ENCODE data around the gene DCAF8. TPM values are rescaled to one million over a fixed set of nuclear protein-coding genes. Genes with fewer than 3 reads are reported as not detected.

DCAF8 gene
- total RNA-seq, 1 donor from 2014 or later: 132 TPM

DNA sequence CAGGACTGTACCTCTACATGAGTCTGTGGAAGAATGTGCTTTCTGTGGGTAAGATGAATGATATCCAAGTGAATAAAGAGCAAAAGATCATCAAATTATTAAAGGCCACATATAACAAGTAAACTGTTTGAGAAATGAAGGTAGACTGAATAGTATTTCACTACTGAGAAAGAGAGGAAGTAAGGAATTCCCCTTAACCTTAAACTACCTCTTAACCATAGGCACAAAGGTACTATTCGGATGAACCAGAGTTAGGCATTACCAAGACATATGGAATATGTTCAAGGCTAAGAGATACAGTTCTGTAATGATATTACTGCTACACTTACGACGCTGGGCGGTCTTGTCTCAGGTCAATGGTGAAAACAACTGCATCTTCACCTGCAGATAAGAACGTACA lies 25.5 kb downstream of the DCAF8 start:
- H3K4me3 Mint-ChIP-seq (ENCODE audit: low read depth): no peak overlapping the region
- no peaks in the 10 kb centered on the region for H3K27me3 Mint-ChIP-seq (ENCODE audit: low read depth)
- no peak overlapping the region for H3K27ac Mint-ChIP-seq
- H3K9me3 Mint-ChIP-seq: no peaks in the 10 kb centered on the region
- peaks cover 69% of the 10 kb centered on the region for H3K36me3 Mint-ChIP-seq (ENCODE audit: low read depth)
- intact Hi-C loops (cut with micrococcal nuclease): no loop called here
- peaks cover 16% of the 10 kb centered on the region for H3K4me1 Mint-ChIP-seq (ENCODE audit: low read depth)
- no peak for DNase-seq (ENCODE audit: low spot score)

DNA sequence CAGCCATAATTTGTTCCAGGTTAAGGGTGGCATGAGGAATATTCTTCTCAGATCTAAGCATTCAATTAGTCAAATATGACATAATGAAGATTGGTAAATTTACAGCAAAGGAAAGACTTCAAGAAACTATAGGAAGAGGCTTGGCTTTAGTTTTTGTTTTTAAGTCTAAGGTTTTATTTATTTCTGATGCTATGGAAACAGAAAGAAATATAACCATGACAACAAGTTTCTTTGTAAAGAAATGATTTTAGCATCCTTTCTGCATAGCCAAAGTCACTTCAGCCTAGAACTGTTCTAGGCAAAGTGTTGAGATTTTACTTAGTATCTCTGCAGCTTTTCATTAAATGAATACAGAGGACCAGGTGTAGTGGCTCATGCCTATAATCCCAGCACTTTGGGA lies 29.4 kb downstream of the DCAF8 start:
- Mint-ChIP-seq H3K9me3 (no peaks in the 10 kb centered on the region), H3K4me1 (ENCODE audit: low read depth) (peaks cover 12% of the 10 kb centered on the region), H3K27ac (no peak overlapping the region), H3K27me3 (ENCODE audit: low read depth) (no peaks in the 10 kb centered on the region), H3K36me3 (ENCODE audit: low read depth) (peaks cover 73% of the 10 kb centered on the region), H3K4me3 (ENCODE audit: low read depth) (no peak overlapping the region)
- DNase-seq (ENCODE audit: low spot score): no peak
- intact Hi-C loops (cut with micrococcal nuclease): no loop called here

DNA sequence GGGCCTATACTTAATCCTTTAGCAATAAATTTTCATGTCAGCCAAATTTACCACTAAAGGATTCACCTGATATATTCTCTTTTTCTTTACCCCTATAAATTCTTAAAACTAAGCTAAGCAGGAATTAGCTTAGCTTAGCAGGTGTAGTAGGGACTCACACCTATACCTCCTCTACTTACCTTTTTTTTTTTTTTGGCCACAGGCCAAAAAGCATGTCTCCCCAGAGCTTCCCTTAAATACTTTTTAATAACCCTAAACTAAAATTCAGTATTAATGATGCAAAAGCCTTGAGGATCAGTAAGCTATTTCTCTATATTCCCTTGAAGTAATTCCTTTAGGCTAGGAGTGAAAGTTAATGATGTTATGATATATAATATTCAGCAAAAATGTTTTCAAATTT lies 33.9 kb downstream of the DCAF8 start:
- Mint-ChIP-seq H3K4me1 (ENCODE audit: low read depth) (no peaks in the 10 kb centered on the region), H3K4me3 (ENCODE audit: low read depth) (no peak overlapping the region), H3K27me3 (ENCODE audit: low read depth) (no peaks in the 10 kb centered on the region), H3K9me3 (no peaks in the 10 kb centered on the region), H3K36me3 (ENCODE audit: low read depth) (peaks cover 53% of the 10 kb centered on the region), H3K27ac (no peak overlapping the region)
- intact Hi-C loops (cut with micrococcal nuclease): no loop called here
- no peak for DNase-seq (ENCODE audit: low spot score)

DNA sequence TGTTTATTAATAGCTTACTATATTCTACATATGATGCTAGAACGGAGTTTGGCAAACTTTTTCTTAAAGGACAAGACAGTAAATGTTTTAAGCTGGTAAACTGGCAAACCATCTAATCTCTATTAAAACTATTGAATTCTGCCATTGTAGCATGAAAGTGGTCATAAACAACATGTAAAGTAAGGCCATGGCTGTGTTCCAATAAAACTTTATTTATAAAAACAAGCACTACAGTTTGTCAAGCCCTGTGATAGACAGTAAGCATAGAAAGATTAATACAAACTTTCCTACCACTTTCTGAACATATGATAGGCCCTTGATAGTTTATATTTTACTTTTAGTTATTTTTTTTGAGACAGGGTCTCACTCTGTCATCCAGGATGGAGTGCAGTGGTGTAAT lies 34.8 kb downstream of the DCAF8 start:
- Mint-ChIP-seq H3K4me1 (ENCODE audit: low read depth) (no peaks in the 10 kb centered on the region), H3K27ac (no peak overlapping the region), H3K27me3 (ENCODE audit: low read depth) (no peaks in the 10 kb centered on the region), H3K9me3 (no peaks in the 10 kb centered on the region), H3K36me3 (ENCODE audit: low read depth) (peaks cover 56% of the 10 kb centered on the region), H3K4me3 (ENCODE audit: low read depth) (no peak overlapping the region)
- intact Hi-C loops (cut with micrococcal nuclease): no loop called here
- no peak for DNase-seq (ENCODE audit: low spot score)

DNA sequence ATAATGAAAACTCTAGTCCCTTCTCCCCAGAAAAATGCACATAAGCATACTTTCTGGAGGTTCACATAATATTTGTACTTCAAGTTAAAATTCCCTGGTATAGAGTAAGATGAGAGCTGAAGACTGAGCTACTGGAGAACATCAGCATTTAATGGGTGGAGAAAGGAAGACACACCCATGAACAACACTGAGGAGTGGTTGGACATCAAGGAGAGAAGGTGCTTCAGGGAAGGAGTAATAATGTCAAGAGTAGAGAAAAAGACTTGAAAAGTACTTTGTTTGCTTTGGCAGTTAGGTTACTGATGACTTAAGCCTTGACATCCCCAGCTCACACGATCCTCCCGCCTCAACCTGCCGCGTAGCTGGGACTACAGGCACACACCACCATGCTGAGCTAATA lies 35.3 kb downstream of the DCAF8 start:
- intact Hi-C loops (cut with micrococcal nuclease): no loop called here
- Mint-ChIP-seq H3K27me3 (ENCODE audit: low read depth) (no peaks in the 10 kb centered on the region), H3K36me3 (ENCODE audit: low read depth) (peaks cover 61% of the 10 kb centered on the region), H3K4me1 (ENCODE audit: low read depth) (no peaks in the 10 kb centered on the region), H3K9me3 (no peaks in the 10 kb centered on the region), H3K27ac (no peak overlapping the region), H3K4me3 (ENCODE audit: low read depth) (no peak overlapping the region)
- DNase-seq (ENCODE audit: low spot score): no peak

DNA sequence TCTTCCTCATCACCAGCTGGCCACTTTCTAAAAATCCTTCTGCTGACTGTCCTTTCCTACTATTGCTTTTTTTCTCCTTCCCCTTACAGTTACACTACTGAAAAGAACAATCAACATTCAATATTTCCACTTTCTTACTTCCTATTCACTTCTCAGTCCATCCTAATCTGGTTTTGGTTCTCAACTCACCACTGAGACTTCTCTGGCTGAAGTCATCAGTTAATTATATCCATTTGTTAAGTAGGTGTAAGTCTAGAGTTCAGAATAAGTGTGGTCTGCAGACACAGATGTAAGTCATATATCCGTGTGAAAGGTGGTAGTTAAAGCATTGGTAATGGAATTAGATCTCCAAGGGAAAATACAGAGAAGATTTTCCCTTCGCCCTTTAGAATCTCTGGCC lies 35.7 kb downstream of the DCAF8 start:
- Mint-ChIP-seq H3K9me3 (no peaks in the 10 kb centered on the region), H3K4me3 (ENCODE audit: low read depth) (no peak overlapping the region), H3K4me1 (ENCODE audit: low read depth) (no peaks in the 10 kb centered on the region), H3K27ac (no peak overlapping the region), H3K27me3 (ENCODE audit: low read depth) (no peaks in the 10 kb centered on the region), H3K36me3 (ENCODE audit: low read depth) (peaks cover 61% of the 10 kb centered on the region)
- no peak for DNase-seq (ENCODE audit: low spot score)
- intact Hi-C loops (cut with micrococcal nuclease): no loop called here

DNA sequence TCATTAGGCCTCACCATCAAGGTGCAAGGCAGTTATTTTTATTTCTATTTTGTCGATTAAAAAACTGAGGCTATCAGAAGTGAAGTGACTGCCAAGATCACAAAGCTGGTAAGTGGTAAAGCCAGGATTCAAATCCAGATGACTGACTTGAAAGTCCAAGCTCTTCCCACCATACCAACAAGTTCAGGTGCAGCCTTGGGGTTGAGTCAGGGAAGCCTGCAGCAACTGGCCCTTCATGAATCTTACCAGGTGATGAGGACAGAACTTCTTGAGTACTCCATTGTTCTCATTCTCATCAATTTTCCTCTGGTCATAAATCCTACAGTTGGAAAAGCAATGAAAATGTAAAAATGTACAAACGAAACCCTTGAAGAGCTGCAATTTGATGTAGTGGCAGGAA lies 37.0 kb downstream of the DCAF8 start:
- intact Hi-C loops (cut with micrococcal nuclease): no loop called here
- Mint-ChIP-seq H3K4me3 (ENCODE audit: low read depth) (no peak overlapping the region), H3K4me1 (ENCODE audit: low read depth) (no peaks in the 10 kb centered on the region), H3K27me3 (ENCODE audit: low read depth) (no peaks in the 10 kb centered on the region), H3K9me3 (no peaks in the 10 kb centered on the region), H3K36me3 (ENCODE audit: low read depth) (peaks cover 60% of the 10 kb centered on the region), H3K27ac (no peak overlapping the region)
- DNase-seq (ENCODE audit: low spot score): no peak

DNA sequence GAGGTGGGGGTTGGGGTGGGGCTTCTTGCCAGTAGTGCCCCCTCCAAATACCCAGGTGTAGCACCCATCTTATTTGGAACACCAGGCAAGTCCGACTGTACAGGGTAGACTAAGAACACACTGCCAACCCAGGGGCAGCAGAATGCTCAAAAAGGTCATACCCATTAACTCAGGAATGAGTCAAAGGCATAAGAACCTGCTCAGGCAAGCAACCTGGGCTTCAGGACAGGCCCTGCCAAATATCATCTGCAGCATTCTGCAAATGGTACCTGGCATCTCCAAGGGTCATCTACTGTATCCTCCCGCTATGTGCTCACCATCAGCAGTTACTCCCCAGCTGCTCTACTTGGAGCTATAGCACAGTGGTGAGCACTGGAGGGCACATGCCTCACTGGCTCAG lies 37.7 kb downstream of the DCAF8 start:
- H3K9me3 Mint-ChIP-seq: no peaks in the 10 kb centered on the region
- DNase-seq (ENCODE audit: low spot score): no peak
- H3K27me3 Mint-ChIP-seq (ENCODE audit: low read depth): no peaks in the 10 kb centered on the region
- H3K4me3 Mint-ChIP-seq (ENCODE audit: low read depth): no peak overlapping the region
- intact Hi-C loops (cut with micrococcal nuclease): no loop called here
- H3K36me3 Mint-ChIP-seq (ENCODE audit: low read depth): peaks cover 60% of the 10 kb centered on the region
- H3K4me1 Mint-ChIP-seq (ENCODE audit: low read depth): no peaks in the 10 kb centered on the region
- H3K27ac Mint-ChIP-seq: no peak overlapping the region

DNA sequence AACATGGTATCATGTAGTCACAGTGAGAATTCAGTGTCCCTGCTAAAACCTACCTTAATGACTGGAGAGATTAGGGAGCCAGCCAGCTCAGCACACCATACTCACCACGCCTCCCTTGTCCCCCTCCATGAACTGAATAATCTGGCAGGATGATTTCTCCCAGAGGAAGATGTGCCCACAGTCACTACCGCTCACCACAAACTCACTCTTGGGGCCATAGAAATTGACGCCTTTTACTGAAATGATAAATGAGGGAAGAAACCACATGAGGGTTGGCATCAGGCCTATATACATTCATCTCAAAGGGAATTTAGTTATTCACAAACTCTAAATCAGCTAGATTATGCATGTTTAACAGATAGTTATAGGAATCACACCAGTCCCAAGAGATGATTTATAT lies 39.8 kb downstream of the DCAF8 start:
- Mint-ChIP-seq H3K4me3 (ENCODE audit: low read depth) (no peak overlapping the region), H3K27ac (no peak overlapping the region), H3K9me3 (no peaks in the 10 kb centered on the region), H3K4me1 (ENCODE audit: low read depth) (no peaks in the 10 kb centered on the region), H3K27me3 (ENCODE audit: low read depth) (no peaks in the 10 kb centered on the region), H3K36me3 (ENCODE audit: low read depth) (peaks cover 65% of the 10 kb centered on the region)
- intact Hi-C loops (cut with micrococcal nuclease): no loop called here
- no peak for DNase-seq (ENCODE audit: low spot score)

DNA sequence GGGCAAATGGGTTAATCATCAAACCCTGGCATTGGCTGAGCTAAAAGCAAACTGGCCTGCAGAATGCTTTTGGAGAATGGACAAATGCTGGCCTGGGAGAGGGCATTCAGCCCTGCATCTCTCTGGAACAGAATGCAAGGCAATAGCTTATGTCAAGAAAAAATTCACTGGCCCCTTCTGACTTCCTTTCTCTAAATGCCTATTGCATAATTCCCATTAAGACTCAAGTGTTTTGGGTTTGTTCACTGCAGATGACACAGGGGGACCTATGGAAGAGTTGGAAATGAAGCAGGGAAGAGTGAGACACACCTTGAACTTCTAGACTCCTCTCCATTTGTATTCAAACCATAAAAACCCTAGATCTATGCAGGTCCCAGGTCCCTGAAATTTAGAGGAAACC lies 41.3 kb downstream of the DCAF8 start:
- Mint-ChIP-seq H3K4me1 (ENCODE audit: low read depth) (no peaks in the 10 kb centered on the region), H3K27me3 (ENCODE audit: low read depth) (no peaks in the 10 kb centered on the region), H3K27ac (no peak overlapping the region), H3K36me3 (ENCODE audit: low read depth) (peaks cover 76% of the 10 kb centered on the region), H3K9me3 (no peaks in the 10 kb centered on the region), H3K4me3 (ENCODE audit: low read depth) (no peak overlapping the region)
- intact Hi-C loops (cut with micrococcal nuclease): no loop called here
- DNase-seq (ENCODE audit: low spot score): no peak

DNA sequence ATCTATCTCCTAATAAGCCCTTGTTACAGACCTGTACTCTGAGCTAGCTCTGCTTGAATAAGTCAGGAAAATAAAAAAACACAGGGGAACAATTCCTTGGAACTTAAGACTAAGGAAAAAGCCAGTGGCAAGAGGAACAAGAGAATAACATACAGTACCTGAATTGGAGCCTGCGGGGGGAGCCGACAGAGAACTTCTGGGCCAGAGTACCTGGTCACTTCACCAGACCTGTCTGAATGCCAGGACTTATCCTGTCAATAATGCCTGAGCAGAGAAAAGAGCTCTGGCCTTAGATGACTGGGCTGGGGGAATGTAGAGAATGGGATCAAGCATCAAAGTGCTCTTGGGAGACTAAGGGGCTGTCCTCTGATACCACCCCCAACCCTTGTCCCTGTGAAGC lies 42.0 kb downstream of the DCAF8 start:
- Mint-ChIP-seq H3K27me3 (ENCODE audit: low read depth) (no peaks in the 10 kb centered on the region), H3K4me3 (ENCODE audit: low read depth) (no peak overlapping the region), H3K9me3 (no peaks in the 10 kb centered on the region), H3K4me1 (ENCODE audit: low read depth) (no peaks in the 10 kb centered on the region), H3K36me3 (ENCODE audit: low read depth) (peaks cover 84% of the 10 kb centered on the region), H3K27ac (no peak overlapping the region)
- intact Hi-C loops (cut with micrococcal nuclease): no loop called here
- no peak for DNase-seq (ENCODE audit: low spot score)

DNA sequence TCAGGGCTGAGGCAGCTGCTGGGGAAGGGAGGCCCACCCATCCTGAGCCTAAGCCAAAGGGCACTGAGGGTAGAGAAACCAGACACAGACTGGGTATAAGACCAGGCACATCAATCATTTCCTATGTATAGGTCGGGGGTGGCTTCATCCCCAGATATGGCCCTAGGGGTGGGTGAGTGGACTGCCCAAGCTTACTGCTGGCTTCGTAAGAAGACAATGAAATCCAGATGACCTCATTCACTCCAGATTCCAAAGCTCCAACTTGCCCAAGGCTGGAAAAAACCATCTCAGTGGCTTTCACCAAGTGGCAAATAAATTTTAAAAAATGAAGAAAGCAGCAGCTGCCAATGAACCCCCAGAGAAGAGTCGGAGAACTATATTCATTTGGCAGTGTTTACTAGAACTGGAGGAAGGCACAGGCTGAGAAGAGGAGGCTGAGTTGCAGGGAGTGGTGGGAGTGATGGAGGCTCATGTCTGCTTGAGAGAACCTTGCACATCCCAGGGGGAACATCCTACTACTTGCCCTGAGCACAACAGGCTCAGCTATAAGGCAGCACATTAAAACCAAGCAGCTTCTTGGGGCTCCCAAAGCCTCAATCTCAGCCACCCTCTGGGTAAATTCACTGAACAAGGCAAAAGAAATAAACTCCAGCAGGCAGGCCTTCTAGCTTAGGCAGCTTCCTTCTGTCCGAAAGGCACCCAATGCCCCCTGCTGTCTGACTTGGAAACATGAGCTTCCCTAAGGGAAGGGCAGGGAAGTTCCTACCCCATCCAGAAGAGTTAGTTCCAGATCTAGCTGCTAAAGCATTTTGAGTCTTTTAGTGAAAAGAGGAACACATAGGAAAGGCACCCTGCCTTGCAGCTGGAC lies 43.1 kb downstream of the DCAF8 start:
- H3K36me3 Mint-ChIP-seq (ENCODE audit: low read depth): peaks cover 92% of the 10 kb centered on the region
- no peaks in the 10 kb centered on the region for H3K4me1 Mint-ChIP-seq (ENCODE audit: low read depth)
- no peaks in the 10 kb centered on the region for H3K27me3 Mint-ChIP-seq (ENCODE audit: low read depth)
- H3K4me3 Mint-ChIP-seq (ENCODE audit: low read depth): no peak overlapping the region
- intact Hi-C loops (cut with micrococcal nuclease): no loop called here
- no peak overlapping the region for H3K27ac Mint-ChIP-seq
- H3K9me3 Mint-ChIP-seq: no peaks in the 10 kb centered on the region
- DNase-seq (ENCODE audit: low spot score): no peak

DNA sequence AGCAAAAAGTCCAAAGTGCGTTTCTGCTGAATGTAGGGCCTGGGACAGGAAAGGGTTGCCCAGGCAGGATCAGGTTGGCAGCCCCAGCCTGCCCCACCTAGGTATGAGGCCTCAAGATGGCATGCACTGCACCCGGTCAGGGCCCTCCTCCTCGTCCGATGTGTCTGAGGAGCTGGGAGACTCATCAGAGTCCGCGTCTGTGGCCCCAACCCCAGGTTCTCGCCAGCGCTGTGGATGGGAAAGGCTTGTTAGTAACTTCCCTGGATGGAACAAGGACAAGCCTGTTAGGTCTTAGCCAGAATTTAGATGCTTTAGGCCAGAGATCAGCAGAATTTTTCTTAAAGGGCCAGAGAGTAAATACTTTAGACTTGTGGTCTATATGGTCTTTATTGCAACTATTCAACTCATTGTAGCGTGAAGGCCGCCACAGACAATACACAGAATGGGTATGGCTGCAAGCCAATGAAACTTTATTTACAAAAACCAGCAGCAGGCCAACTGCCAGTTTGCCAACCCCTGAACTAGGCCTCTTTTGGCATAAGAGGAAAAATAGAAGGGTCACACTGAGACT lies 44.8 kb downstream of the DCAF8 start:
- peaks cover 92% of the 10 kb centered on the region for H3K36me3 Mint-ChIP-seq (ENCODE audit: low read depth)
- no peaks in the 10 kb centered on the region for H3K4me1 Mint-ChIP-seq (ENCODE audit: low read depth)
- no peak overlapping the region for H3K4me3 Mint-ChIP-seq (ENCODE audit: low read depth)
- intact Hi-C loops (cut with micrococcal nuclease): no loop called here
- no peaks in the 10 kb centered on the region for H3K27me3 Mint-ChIP-seq (ENCODE audit: low read depth)
- H3K9me3 Mint-ChIP-seq: no peaks in the 10 kb centered on the region
- H3K27ac Mint-ChIP-seq: no peak overlapping the region
- DNase-seq (ENCODE audit: low spot score): no peak

All from activated T-helper 2 cell treated with anti-CD3 and anti-CD28 coated beads, Interferon-gamma antibody, Interleukin-2, Interleukin-4, amounts not matched to agents 10 μg/mL and 5 μg/mL and 100 μg/mL, durations not matched to agents 14 hours and 24 hours and 36 hours (primary cell).